Hematopoietic multipotent progenitor cell (in vitro differentiated cells): Measurements from ENCODE around the gene DTWD2. TPM values are rescaled to one million over a fixed set of nuclear protein-coding genes. Genes with fewer than 3 reads are reported as not detected.
"Not testable (repeated sequence)": the region's sequence is repeated elsewhere in the genome, so short reads cannot be mapped to it uniquely, and the experiment has no call there.

Experiments
- DNase-seq, 3 donors: peaks; one replicate each; pipeline ENCODE4 v3.0.0-alpha.2; 2011 to 2015; ENCODE audit warnings: low read depth in 2 of 3, low spot score in 2 of 3
- total RNA-seq: library from RNA; depleted of rRNA; stranded (reverse); fragments of >200 nt; gene quantifications from one replicate; pipeline ENCODE4 v1.2.3, GENCODE V29; 2012

The DTWD2 gene
- total RNA-seq, 1 donor = 7.3 TPM

DNA sequence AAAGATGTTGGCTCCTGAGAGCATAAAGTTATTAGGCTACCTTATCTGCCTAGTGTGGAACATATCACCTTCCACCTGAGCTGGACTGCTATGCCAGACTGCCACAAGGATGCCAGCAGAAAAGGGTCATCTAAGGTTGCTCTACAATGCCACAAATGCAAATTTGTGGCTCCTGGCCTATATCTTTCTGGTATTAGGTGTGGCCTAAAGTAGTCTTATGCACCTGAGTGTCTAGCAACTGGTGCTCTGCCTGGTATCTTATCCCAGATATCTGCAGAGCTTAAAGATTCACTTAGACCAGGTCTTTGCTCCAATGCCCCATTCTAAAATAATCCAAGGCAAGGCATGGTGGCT is 34.7 kb downstream of the DTWD2 start:
- no peak for DNase-seq

DNA sequence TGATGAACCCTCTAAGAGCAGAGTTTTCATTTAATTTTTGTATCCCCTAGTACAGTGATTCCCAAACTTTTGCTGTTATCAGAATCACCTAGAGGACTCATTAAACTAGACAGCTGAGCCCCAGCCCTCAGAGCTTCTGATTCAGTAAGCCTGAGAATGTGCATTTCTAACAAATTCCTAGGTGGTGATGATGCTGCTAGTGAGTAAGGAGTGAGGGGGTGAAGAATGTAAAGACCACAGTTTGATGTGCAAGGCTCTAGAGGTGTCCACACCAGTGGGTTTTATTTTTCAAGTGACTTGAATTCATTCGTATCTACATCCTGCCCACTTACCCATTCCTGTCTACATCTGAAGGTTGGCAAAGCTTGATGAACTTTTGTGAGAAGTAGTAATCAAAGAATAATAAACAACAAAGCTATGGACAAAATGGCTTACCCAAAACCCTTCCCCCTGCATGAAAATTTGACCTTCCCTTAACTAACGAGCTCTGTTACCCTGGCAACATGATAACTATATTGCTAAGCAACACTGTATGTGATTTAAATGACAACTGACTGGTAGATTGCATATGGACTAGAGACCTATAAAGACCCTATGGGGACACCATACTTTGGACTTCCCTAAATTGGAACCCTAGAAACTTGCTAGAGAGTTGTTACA is 35.2 kb downstream of the DTWD2 start:
- DNase-seq = no peak

DNA sequence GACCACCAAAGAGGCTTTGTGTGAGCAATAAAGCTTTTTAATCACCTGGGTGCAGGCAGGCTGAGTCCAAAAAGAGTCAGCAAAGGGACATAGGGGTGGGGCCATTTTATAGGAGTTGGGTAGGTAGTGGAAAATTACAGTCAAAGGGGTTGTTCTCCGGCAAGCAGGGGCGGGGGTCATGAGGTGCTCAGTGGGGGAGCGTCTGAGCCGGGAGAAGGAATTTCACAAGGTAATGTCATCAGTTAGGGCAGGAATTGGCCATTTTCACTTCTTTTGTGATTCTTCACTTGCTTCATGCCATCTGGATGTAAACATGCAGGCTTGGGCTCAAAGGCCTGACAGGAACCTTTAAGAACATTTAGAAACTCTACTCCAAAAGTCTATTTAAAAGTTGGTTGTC is 36.0 kb downstream of the DTWD2 start:
- DNase-seq = not testable (repeated sequence)

DNA sequence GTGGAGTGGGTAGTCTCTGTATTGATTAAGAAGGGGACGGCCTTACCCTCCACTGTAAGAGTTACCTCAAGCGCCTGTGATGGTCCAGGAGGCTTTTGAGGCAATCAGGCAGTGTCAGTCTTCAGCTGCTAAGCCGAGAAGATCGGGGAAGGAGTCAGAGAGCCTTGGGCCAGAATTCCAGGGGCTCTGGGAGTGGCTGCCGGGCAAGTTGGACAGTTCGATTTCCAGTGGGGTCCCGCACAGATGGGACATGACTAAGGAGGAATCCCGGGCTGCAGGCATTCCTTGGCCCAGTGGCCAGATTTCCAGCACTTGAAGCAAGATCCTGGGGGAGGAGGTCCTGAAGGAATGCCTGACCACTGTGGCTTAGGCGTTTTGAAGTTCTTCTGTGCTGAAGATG is 38.0 kb downstream of the DTWD2 start:
- DNase-seq = not testable (repeated sequence)

DNA sequence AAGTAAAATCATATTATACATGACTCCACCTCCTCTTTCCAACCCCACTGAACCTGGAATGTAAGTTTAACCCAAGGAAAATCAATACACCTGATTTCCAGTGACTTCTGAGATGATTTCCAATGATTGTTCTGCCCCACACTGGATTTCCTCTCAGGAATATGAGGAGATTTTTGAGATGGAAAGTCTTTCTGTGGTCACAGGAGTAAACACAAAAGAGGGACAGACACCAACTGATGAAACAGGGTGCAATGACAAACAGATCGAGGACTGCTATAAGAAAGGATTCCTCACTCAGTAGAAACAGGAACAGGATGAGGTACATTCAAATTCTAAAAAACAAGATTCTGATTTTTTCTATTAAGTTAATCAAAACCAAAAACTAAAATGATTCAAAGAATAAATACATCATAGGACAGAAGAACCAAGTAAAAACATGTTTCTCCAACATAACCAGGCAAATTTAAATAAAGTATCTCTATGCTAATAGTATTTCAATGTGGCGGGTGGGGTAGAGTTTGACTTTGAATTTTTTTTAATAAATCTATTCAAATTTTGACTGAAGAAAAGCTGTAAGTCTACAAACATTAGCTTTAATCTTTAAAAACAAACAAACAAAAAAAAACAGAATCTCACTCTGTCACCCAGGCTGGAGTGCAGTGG is 42.1 kb downstream of the DTWD2 start:
- no peak for DNase-seq

DNA sequence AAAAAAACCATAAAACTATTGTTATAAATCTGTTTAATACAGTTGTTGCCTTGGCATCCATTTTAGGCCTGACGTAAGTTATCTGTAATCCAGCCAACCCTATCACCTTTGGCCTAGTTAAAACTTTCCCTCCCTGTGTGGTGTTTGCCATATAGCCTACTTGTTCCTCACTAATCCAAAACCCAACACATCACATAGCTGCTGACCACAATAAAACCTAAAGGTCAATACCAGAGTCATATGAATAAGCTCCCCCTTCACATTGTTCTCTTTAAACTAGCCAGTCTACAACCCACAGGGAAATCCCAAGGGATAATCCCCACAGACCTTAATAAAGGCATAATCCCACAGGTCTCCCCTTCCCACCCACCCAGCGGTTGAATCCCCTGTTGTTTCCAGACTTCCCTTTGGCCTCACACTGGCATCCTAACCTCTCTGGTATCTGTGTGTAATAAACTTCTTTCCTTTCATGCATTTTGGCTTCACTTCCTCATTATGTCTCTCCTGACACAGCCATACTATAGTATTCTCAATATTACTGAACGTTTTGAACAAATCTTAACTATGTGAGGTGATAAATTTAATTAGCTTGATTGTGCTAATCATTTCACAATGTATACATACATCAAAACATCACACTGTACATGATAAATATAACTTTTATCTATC is 50.8 kb downstream of the DTWD2 start:
- DNase-seq = no peak

DNA sequence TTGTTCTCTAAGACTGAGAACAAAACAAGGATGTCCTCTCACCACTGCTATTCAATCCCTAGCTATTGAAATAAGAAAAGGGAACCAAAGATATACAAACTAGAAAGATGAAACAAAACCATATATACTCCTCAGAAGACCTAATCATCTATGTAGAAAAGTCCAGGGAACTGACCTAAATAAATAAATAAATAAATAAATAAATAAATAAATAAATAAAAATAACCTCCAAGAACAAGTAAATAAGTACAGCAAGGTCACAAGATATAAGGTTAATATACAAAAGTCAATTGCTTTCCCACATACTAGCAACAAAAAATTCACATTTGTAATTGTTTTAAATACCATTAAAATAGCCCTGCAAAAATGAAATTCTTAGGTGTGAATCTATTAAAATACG is 54.6 kb downstream of the DTWD2 start:
- DNase-seq = no peak

DNA sequence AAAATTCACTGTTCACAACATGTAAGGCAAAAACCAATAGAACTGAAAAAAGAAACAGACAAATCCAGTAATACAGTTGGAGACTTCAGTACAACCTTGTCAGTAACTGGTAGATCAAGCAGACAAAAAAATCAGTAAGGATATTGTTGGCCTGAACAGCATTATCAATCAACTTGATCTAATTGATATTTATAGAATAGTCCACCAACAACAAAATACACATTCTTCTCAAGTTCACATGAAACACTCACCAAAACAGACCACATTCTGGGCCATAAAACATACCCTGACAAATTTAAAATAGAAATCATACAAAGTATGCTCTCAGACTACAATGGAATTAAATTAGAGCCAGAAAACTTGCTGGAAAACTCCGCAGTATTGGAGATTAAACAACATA is 56.8 kb downstream of the DTWD2 start:
- no peak for DNase-seq

DNA sequence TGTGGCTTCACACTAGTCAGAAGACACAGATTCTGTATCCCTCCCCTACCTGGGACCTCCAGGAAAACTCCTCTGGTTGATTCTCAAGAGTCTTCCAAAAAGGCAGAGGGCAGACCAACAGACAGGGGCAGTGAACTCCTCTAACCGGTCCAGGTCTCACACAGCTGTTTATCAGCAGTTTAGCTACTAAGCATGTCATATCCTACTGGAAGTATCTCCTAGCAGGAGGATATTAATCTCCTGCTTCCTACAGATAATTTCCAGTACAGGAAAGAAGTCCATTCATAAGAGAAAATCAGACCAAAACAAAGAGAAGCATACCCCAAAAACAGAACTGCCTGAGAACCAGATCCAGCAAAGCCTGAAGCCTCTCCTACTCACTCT is 64.3 kb downstream of the DTWD2 start:
- no peak for DNase-seq

DNA sequence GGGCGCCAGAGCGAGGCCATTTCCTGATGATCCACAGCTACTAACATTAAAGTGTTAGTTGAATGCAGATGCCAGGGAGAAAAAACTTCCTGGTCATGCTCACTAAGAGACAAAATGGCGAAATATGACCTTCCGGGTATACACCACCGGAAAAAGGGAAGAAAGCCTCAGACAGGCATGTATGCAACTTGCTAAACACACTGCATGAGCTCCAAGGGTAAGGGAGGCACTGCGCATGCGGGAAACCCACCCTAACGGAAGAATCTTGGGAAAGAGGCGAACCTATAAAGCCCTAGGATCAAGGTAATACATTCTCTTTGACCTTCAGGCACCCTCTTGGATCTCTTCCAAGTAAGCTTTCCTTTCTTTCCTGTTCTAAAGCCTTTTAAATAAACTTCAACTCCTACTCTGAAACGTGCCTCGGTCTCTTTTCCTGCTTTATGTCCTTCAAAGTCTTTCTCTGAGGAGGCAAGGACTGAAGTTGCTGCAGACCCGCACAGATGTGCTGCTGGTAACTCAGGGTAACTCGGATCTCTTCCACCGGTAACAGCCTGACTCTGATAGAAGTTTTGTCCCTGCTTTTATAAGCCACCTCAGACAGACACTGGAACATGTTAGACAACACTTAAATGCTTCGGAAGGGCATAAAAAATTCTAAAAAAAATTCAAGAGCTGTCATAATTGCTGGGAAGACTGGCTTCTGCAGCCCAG is 64.9 kb downstream of the DTWD2 start:
- DNase-seq = no peak

DNA sequence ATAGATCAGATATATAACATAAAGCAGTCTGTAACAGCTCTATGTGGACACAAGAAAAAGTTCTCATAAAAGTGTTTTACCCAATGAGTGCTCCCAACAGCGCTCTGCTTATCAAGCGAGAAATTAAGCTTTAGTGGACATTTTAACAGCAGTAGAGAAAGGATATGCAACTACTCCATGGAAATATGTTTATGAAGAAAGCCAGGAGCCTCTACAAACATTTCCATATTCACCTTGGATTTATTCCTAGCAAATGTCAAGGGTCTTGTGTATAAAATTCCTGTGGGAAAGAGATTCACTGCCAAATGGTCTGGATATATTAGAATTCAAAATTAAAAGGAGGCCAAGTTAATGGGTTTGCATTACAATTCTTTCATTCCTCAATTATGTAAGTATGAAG is 66.5 kb downstream of the DTWD2 start:
- DNase-seq = no peak

DNA sequence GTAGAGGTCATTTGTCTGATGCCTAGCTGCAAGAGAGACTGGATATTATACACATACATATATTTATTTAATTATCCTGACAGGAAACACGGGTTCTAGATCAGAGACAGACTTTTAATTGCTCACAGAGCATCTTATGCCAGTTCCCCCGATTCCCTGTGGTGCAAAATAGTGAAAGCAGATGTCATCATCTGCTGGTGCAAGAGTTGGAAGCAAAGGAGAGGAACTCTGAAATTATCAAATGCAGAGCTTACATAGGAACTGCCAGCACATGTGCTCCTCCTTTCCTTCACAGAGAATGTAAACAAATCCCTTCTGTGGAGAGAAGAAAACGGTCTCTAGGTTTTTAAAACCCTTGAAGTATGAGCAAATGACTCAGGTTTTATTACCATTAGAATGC is 69.3 kb downstream of the DTWD2 start:
- DNase-seq = no peak

DNA sequence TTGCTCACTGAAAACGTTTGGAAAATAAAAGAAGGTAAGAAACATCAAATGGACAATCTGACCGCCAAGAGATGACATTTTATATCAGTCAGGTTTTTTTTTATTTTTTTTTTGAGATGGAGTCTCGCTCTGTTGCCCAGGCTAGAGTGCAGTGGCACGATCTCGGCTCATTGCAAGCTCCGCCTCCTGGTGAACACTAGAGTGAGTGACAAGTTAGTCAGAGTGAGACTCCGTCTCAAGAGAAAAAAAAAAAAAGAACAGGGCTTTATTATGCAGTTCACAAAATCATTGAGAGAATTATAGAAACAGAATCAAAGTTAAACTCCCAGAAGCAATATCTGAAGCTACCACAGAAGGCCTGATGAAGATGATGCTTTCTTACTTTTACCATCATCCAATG is 70.1 kb downstream of the DTWD2 start:
- no peak for DNase-seq

DNA sequence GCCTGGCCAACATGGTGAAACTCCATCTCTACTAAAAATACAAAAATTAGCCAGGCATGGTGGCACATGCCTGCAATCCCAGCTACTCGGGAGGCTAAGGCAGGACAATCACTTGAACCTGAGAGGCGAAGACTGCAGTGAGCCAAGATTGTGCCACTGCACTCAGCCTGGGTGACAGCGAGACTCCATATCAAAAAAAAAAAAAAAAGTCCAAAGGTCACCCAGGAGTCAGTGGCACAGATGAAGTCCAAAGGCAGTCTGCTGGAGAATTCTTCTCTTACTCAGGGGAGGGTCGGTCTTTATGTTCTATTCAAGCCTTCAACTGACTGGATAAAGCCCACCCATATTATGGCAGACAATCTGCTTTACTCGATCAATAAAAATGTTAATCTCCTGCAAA is 80.8 kb downstream of the DTWD2 start:
- not testable (repeated sequence) for DNase-seq

DNA sequence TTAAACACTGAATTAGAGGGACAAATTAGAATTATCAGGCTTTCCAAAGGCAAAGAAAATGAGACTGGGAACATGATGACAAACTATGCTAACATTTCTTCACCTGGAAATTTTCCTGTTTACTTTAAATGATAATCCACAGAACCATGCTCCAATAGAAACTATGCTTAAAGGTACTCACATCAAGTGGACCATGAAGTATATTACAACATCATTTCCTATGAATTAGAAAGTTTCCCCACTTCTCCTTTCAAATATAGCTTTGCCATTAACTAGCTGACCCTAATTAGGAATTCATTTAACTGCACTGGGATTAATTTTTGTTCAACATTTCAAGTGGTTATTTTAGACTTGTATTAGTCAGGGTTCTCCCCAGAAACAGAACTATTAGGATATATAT is 81.4 kb downstream of the DTWD2 start:
- DNase-seq = no peak

DNA sequence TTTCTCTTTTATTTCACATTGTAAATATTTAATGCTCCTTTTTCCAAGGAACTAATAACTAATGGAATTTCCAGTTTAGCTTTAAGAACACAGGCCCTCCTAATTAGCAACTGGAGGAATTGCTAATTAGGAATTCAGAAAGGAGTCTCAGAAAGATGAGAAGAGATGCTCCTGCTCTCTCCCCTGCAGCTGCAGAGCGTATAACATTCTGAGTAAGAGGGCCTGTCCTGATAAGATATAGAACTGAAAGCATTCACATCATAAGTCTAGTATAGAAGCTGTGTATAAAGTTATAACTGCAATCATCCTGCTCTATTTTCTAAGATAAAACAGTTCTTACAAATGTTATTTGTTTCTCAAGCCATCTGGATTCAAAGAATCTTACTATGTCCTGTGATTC is 83.2 kb downstream of the DTWD2 start:
- DNase-seq = no peak

DNA sequence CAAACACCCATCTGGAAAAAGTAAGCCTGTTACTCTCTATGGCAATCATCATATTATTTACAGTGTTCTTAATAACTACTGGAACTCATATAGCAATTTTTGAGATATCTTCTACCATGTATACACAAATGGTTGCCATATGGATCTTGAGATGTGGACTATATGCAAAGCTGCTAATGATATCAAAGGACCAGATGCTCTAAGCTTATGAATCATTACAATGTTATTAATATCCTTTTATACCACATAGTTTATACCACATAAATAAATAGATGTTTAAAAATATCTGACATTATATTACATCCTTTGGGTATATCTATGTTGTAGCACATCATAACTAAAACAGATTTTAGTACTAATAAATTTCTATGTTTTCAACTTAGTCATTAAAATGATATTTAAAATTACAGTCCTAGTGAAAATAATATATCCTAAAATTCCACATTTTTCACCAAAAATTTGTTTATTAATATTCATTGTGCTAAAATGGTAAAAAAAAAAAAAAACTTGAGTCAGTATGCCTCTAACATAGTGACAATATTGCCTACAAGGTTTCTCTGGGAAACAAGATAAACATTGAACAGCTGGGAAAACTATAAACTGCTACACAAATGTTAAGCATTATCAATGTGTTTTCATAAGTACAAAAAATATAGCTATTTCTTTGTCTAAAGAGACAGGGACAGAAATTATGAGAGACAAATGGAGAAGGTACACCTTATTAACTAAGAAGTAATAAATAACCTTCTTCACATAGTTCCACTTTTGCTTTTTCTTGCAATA is 85.5 kb downstream of the DTWD2 start:
- no peak for DNase-seq

DNA sequence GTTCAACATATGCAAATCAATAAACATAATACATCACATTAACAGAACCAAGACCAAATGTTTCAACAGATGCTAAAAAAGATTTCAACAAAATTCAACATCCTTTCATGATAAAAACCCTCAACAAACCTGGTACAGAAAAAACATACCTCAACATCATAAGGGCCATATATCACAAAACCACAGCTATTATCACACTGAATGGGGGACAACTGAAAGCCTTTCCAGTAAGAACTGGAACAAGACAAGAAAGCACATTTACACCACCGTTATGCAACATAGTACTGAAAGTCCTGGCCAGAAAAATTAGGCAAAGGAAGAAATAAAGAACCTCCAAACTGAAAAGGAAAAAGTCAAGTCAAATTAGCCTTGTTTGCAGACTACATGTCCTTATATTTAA is 93.6 kb downstream of the DTWD2 start:
- DNase-seq = peak in 2 of 3 donors; percentile 5 to 42

DNA sequence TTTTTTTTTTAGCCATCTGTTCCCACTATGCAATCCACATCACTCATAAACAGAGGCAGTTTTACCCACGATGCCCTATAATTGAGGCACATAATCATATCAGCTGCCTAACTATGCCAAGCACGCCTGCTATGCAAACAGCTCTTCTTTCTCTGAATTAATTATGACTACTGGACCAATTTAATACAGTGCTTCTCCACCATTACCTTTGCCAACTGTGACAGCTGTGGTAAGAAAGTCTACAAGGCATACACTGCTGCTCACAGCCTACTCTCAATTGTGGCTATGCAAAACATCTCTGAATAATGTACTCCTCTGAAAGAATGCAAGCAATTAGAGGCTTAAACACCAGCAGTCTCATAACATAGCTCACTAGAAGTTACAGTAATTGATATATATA is 97.1 kb downstream of the DTWD2 start:
- no peak for DNase-seq

DNA sequence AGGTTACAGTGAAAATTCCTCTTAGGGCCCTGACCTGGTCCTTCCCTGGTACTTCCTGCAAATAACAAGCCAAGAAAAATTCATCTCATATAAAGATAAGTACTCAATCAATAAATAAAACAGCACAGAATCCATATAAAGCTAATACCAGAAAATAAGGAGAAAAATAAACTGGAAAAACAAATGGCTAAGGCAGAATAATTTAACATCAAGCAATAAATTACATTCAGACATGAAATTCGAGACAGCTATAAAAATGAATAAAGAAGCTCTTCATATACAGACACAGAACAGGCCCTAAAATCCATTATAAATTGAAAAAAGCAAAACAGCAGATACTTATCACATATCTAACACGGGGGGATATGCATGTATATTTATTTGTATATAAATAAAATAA is 99.2 kb downstream of the DTWD2 start:
- no peak for DNase-seq

DNA sequence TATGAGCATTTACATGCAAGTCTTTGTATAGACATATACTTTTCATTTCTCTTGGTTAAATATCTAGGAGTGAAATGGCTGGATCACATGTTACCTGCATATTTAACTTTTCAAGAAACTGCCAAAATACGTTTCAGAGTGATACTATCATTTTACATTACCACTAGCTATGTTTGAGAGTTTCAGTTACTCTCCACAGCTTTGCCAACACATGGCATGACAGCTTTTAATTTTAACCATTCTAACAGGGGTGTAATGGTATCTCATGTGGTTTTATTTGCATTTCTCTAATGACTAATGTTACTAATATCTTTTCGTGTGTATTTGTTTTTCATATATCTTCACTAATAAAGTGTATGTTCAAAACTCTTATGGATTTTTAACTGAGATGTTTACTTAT is 99.8 kb downstream of the DTWD2 start:
- no peak for DNase-seq
